ENCODE data around the gene CERS3. TPM values are rescaled to one million over a fixed set of nuclear protein-coding genes. Genes with fewer than 3 reads are reported as not detected.

Gene CERS3
- total RNA-seq, 4 donors from 2014 or later, result not detected

- WGBS, 2 donors (ENCODE audit: low coverage in 1 of 2), result 91 to 94% methylated on average over 3 of the region's 3 CpGs
- DNase-seq, result no peak
- TF ChIP-seq EP300 (IDR thresholded peaks at IDR 0.05; ENCODE audit: low read depth) (no peak), POLR2AphosphoS5 (IDR thresholded peaks at IDR 0.05) (no peak), POLR2A (IDR thresholded peaks at IDR 0.05) (no peak), CTCF (IDR thresholded peaks at IDR 0.05) (no peak)
- Histone ChIP-seq H3K9me3 (no peaks in the 10 kb centered on the region), H3K27ac (no peak overlapping the region), H3K4me1 (no peaks in the 10 kb centered on the region), H3K36me3 (no peaks in the 10 kb centered on the region), H3K27me3 (no peaks in the 10 kb centered on the region), H3K4me3 (no peak overlapping the region)
- intact Hi-C loops (cut with DNase I; ENCODE audit: low total_unique reads), result no loop called here
- in situ Hi-C loops (cut with MboI; ENCODE audit: low pct_ligation_motif_present in 1 of 4, low pct_unique_long_range_greater_than_20kb in 1 of 4, low sequenced_read_pairs in 3 of 4), result loop anchor here in 2 of 4 donors (25.0 kb wide), 2 partner anchors 228 to 628 kb away; partner anchors contain the start of gene ADAMTS17 (in 1 of the 2)
Observed at GRCh38 chr15:100565591-100565990, 36.8 kb upstream of the CERS3 start.

- Histone ChIP-seq H3K27ac (no peak overlapping the region), H3K9me3 (no peaks in the 10 kb centered on the region), H3K36me3 (no peaks in the 10 kb centered on the region), H3K27me3 (no peaks in the 10 kb centered on the region), H3K4me1 (no peaks in the 10 kb centered on the region), H3K4me3 (no peak overlapping the region)
- in situ Hi-C loops (cut with MboI; ENCODE audit: low pct_ligation_motif_present in 1 of 4, low pct_unique_long_range_greater_than_20kb in 1 of 4, low sequenced_read_pairs in 3 of 4), result loop anchor here in 2 of 4 donors (25.0 kb wide), 2 partner anchors 223 to 623 kb away; partner anchors contain the start of gene ADAMTS17 (in 1 of the 2)
- intact Hi-C loops (cut with DNase I; ENCODE audit: low total_unique reads), result no loop called here
- DNase-seq, result no peak
- TF ChIP-seq POLR2AphosphoS5 (IDR thresholded peaks at IDR 0.05), result no peak
- TF ChIP-seq EP300 (IDR thresholded peaks at IDR 0.05; ENCODE audit: low read depth), result no peak
- TF ChIP-seq CTCF (IDR thresholded peaks at IDR 0.05), result no peak
- no peak for TF ChIP-seq POLR2A (IDR thresholded peaks at IDR 0.05)
Observed at GRCh38 chr15:100560323-100560722, 31.6 kb upstream of the CERS3 start.

GRCh38 chr15:100559330-100559729, 30.6 kb upstream of the CERS3 start:
- Histone ChIP-seq H3K36me3 (no peaks in the 10 kb centered on the region), H3K4me1 (no peaks in the 10 kb centered on the region), H3K27ac (no peak overlapping the region), H3K27me3 (no peaks in the 10 kb centered on the region), H3K4me3 (no peak overlapping the region), H3K9me3 (no peaks in the 10 kb centered on the region)
- in situ Hi-C loops (cut with MboI; ENCODE audit: low pct_ligation_motif_present in 1 of 4, low pct_unique_long_range_greater_than_20kb in 1 of 4, low sequenced_read_pairs in 3 of 4), result loop anchor here in 2 of 4 donors (25.0 kb wide), 2 partner anchors 222 to 622 kb away; partner anchors contain the start of gene ADAMTS17 (in 1 of the 2)
- peak; percentile 21 for DNase-seq
- intact Hi-C loops (cut with DNase I; ENCODE audit: low total_unique reads), result no loop called here
- 85 to 88% methylated on average over 1 to 2 of the region's 2 CpGs for WGBS, 2 donors (ENCODE audit: low coverage in 1 of 2)
- TF ChIP-seq EP300 (IDR thresholded peaks at IDR 0.05; ENCODE audit: low read depth), result no peak
- no peak for TF ChIP-seq CTCF (IDR thresholded peaks at IDR 0.05)
- TF ChIP-seq POLR2AphosphoS5 (IDR thresholded peaks at IDR 0.05), result no peak
- no peak for TF ChIP-seq POLR2A (IDR thresholded peaks at IDR 0.05)

GRCh38 chr15:100558771-100559254, 30.1 kb upstream of the CERS3 start:
- intact Hi-C loops (cut with DNase I; ENCODE audit: low total_unique reads) (no loop called here), in situ Hi-C loops (cut with MboI; ENCODE audit: low pct_ligation_motif_present in 1 of 4, low pct_unique_long_range_greater_than_20kb in 1 of 4, low sequenced_read_pairs in 3 of 4) (loop anchor here in 2 of 4 donors (25.0 kb wide), 2 partner anchors 222 to 622 kb away; partner anchors contain the start of gene ADAMTS17 (in 1 of the 2))
- WGBS, 2 donors (ENCODE audit: low coverage in 1 of 2), result 93% methylated on average over 41 of the region's 50 CpGs; no CpG with 5 or more reads in 1 of the 2 donors
- Histone ChIP-seq H3K9me3 (no peaks in the 10 kb centered on the region), H3K27me3 (no peaks in the 10 kb centered on the region), H3K4me3 (no peak overlapping the region), H3K4me1 (no peaks in the 10 kb centered on the region), H3K36me3 (no peaks in the 10 kb centered on the region), H3K27ac (no peak overlapping the region)
- DNase-seq, result no peak
- no peak for TF ChIP-seq EP300 (IDR thresholded peaks at IDR 0.05; ENCODE audit: low read depth)
- TF ChIP-seq CTCF (IDR thresholded peaks at IDR 0.05), result no peak
- no peak for TF ChIP-seq POLR2AphosphoS5 (IDR thresholded peaks at IDR 0.05)
- no peak for TF ChIP-seq POLR2A (IDR thresholded peaks at IDR 0.05)
